ENCODE data around the gene FAM216B. TPM values are rescaled to one million over a fixed set of nuclear protein-coding genes. Genes with fewer than 3 reads are reported as not detected.

Gene FAM216B
- total and polyA plus RNA-seq, 2 donors (not counting 3 experiments of a cell fraction or from before 2014, with no cell fraction given) = not detected

DNA sequence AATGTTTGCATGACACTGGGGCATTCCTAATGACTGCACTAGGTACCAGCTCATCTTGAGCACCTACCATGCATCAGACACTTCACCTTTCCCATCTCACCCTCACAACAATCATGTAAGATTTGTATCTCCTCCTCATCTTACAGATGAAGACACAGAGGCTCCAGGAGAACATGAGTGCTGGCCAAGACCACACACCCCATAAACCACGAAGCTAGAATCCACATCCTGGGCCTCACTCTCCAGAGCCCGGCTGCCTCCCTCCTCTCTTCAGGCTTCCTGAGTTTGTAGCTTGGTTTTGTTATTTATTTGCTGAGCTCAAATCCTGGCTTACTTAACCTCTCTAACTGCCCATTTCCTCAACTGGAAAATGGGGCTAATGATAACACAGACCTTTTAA, 25.9 kb downstream of the FAM216B start:
- BruUV-seq (replicated peaks) = no TSS peak
- H3K9me3 ChIP-seq (replicated peaks; ENCODE audit: control insufficient read depth, insufficient read depth, low read length) = no peaks in the 10 kb centered on the region
- H3K36me3 ChIP-seq (ENCODE audit: control insufficient read depth in 2 of 2, extremely low read depth in 1 of 2, insufficient read depth in 2 of 2, low read length in 2 of 2) = no peaks in the 10 kb centered on the region
- dilution Hi-C loops (cut with MboI; ENCODE audit: extremely low pct_ligation_motif_present, low sequenced_read_pairs) = no loop called here
- no peak overlapping the region for H3K4me3 ChIP-seq (replicated peaks in 1 of 3; ENCODE audit: insufficient read depth in 1 of 3, low read depth in 1 of 3, low read length in 3 of 3)
- intact Hi-C loops (cut with micrococcal nuclease) = no loop called here
- ChIA-PET CTCF (no interaction called here), POLR2A (interaction anchor here (0.7 kb wide), 1 partner anchor 9 kb away, joined by 5 read pairs; no protein-coding TSS in a partner anchor)
- no peak for DNase-seq (ENCODE audit: low read depth, low spot score)
- no peak overlapping the region for H2AFZ ChIP-seq (ENCODE audit: low read depth, low read length)
- no peaks in the 10 kb centered on the region for H3K9me1 ChIP-seq (replicated peaks; ENCODE audit: control insufficient read depth, extremely low read depth, insufficient read depth, low read length)
- H3K4me1 ChIP-seq (ENCODE audit: control insufficient read depth, extremely low read depth, insufficient read depth, low read length) = no peaks in the 10 kb centered on the region
- H3K27me3 ChIP-seq (ENCODE audit: control insufficient read depth in 2 of 2, insufficient read depth in 2 of 2, low read length in 2 of 2) = peaks cover 0 to 7% of the 10 kb centered on the region in 2 experiments
- no peak for FAIRE-seq
- H3K4me2 ChIP-seq (ENCODE audit: insufficient read depth, low read length) = no peak overlapping the region
- H3K9ac ChIP-seq (replicated peaks; ENCODE audit: extremely low read depth, insufficient read depth, low read length) = no peak overlapping the region
- H3K27ac ChIP-seq (ENCODE audit: insufficient read depth, low read depth, low read length) = no peak overlapping the region
- TF ChIP-seq FOS (IDR thresholded peaks at IDR 0.05; ENCODE audit: borderline replicate concordance, insufficient read depth, low read length) = no peak
- TF ChIP-seq, protein P1, sequence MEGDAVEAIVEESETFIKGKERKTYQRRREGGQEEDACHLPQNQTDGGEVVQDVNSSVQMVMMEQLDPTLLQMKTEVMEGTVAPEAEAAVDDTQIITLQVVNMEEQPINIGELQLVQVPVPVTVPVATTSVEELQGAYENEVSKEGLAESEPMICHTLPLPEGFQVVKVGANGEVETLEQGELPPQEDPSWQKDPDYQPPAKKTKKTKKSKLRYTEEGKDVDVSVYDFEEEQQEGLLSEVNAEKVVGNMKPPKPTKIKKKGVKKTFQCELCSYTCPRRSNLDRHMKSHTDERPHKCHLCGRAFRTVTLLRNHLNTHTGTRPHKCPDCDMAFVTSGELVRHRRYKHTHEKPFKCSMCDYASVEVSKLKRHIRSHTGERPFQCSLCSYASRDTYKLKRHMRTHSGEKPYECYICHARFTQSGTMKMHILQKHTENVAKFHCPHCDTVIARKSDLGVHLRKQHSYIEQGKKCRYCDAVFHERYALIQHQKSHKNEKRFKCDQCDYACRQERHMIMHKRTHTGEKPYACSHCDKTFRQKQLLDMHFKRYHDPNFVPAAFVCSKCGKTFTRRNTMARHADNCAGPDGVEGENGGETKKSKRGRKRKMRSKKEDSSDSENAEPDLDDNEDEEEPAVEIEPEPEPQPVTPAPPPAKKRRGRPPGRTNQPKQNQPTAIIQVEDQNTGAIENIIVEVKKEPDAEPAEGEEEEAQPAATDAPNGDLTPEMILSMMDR (IDR thresholded peaks at IDR 0.05; ENCODE audit: extremely low read depth in 1 of 2, insufficient read depth in 1 of 2, low read depth in 1 of 2, low read length in 2 of 2) = no peak
- TF ChIP-seq MYC (IDR thresholded peaks at IDR 0.05; ENCODE audit: low read depth, low read length) = no peak
- no peak for TF ChIP-seq POLR2A (IDR thresholded peaks at IDR 0.05; ENCODE audit: low read depth, low read length)
- TF ChIP-seq JUN (IDR thresholded peaks at IDR 0.05; ENCODE audit: borderline replicate concordance, insufficient read depth, insufficient read length, low read depth) = no peak
- TF ChIP-seq, protein P2, sequence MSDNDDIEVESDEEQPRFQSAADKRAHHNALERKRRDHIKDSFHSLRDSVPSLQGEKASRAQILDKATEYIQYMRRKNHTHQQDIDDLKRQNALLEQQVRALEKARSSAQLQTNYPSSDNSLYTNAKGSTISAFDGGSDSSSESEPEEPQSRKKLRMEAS (IDR thresholded peaks at IDR 0.05; ENCODE audit: insufficient read depth, insufficient read length) = no peak
- no peak for TF ChIP-seq GATA2 (IDR thresholded peaks at IDR 0.05; ENCODE audit: insufficient read depth, insufficient read length, low read depth, low read length)
- no peak for TF ChIP-seq POLR2AphosphoS5 (IDR thresholded peaks at IDR 0.05; ENCODE audit: insufficient read depth, low read depth, low read length)
- no peak for TF ChIP-seq EZH2 (IDR thresholded peaks at IDR 0.05; ENCODE audit: borderline replicate concordance, low read depth, low read length, severe bottlenecking)
- no peaks in the 10 kb centered on the region for H3K79me2 ChIP-seq (ENCODE audit: control insufficient read depth, insufficient read depth, low read length)
- no peaks in the 10 kb centered on the region for H4K20me1 ChIP-seq (replicated peaks; ENCODE audit: control insufficient read depth, extremely low read depth, insufficient read depth, low read length)
